GM12875 (cell line): ENCODE data around the gene TMEM45B.

ENCODE experiments used
- H3K4me3 ChIP-seq: one replicate; pipeline ENCODE4 v1.5.1; 2011; ENCODE audit warnings: low read depth, low read length, control low read depth
- CTCF ChIP-seq: IDR thresholded peaks from 2 replicates; pipeline ENCODE4 v1.5.1; 2011; ENCODE audit warnings: low read depth, mild to moderate bottlenecking, control low read depth, inconsistent platforms, low read length, moderate library complexity, borderline replicate concordance; ENCODE audit not compliant: insufficient read depth

TMEM45B gene

GRCh38 chr11:129896062-129896461, 80.4 kb downstream of the TMEM45B start:
- TF ChIP-seq CTCF, result no peak
- no peak overlapping the region for H3K4me3 ChIP-seq

- TF ChIP-seq CTCF, result no peak
- H3K4me3 ChIP-seq, result no peak overlapping the region
Measured at GRCh38 chr11:129905402-129905801, 89.8 kb downstream of the TMEM45B start.
